HepG2 (cell line): ENCODE measurements around the gene C2orf78. TPM values are rescaled to one million over a fixed set of nuclear protein-coding genes. Genes with fewer than 3 reads are reported as not detected.

Source experiments
- AKAP8 ChIP-seq: sonication (generic); formaldehyde crosslinking; IDR thresholded peaks from 2 replicates; pipeline ENCODE4 v1.5.1; 2020; ENCODE audit warnings: mild to moderate bottlenecking, missing genetic modification reagents
- CHD2 ChIP-seq: IDR thresholded peaks from 2 replicates; pipeline ENCODE4 v1.6.1; 2011; ENCODE audit warnings: low read depth, low read length, improper control_type of control experiment
- EHMT2 ChIP-seq: fragments of 200-600 bp; sonication (generic); IDR thresholded peaks from 2 replicates; pipeline ENCODE4 v1.7.0; 2017; ENCODE audit warnings: antibody characterized with exemption, low read depth, low read length, borderline replicate concordance
- HHEX ChIP-seq: IDR thresholded peaks from 2 replicates; pipeline ENCODE4 v1.6.1; 2016; ENCODE audit warnings: control low read depth
- HNF4G ChIP-seq, 2 experiments: sonication (generic) in 1 of 2; formaldehyde crosslinking in 1 of 2; IDR thresholded peaks; 2 replicates each; pipeline versions ENCODE4 v1.4.0 to v1.6.1; 2011 to 2020; ENCODE audit warnings: borderline replicate concordance in 2 of 2, low read depth in 2 of 2, mild to moderate bottlenecking in 2 of 2, low read length in 1 of 2, missing genetic modification reagents in 1 of 2, moderate library complexity in 1 of 2
- HNRNPK ChIP-seq: fragments of 200-400 bp; formaldehyde crosslinking; IDR thresholded peaks from 2 replicates; pipeline ENCODE4 v1.6.1; 2018; ENCODE audit warnings: low read length, low read depth, moderate library complexity, mild to moderate bottlenecking; ENCODE audit not compliant: poor library complexity, severe bottlenecking
- HNRNPUL1 ChIP-seq: fragments of 200-400 bp; formaldehyde crosslinking; IDR thresholded peaks from 2 replicates; pipeline ENCODE4 v1.6.1; 2017; ENCODE audit warnings: low read depth, mild to moderate bottlenecking, low read length, moderate library complexity
- KLF9 ChIP-seq: IDR thresholded peaks from 2 replicates; pipeline ENCODE4 v1.6.1; 2016; ENCODE audit warnings: low read depth
- MNT ChIP-seq: fragments of 450-650 bp; IDR thresholded peaks from 2 replicates; pipeline ENCODE4 v1.6.1; 2016
- NCOR1 ChIP-seq: fragments of 200-600 bp; sonication (generic); IDR thresholded peaks from 2 replicates; pipeline ENCODE4 v1.7.0; 2017; ENCODE audit warnings: antibody characterized with exemption, low read length, borderline replicate concordance
- NPAS2 ChIP-seq: sonication (generic); formaldehyde crosslinking; IDR thresholded peaks from 2 replicates; pipeline ENCODE4 v1.8.0; 2022; ENCODE audit warnings: mild to moderate bottlenecking, missing genetic modification reagents, borderline replicate concordance
- RERE ChIP-seq: IDR thresholded peaks from 2 replicates; pipeline ENCODE4 v1.6.1; 2016; ENCODE audit warnings: low read depth, missing genetic modification reagents, missing compliant biosample characterization
- ZFP41 ChIP-seq: sonication (generic); formaldehyde crosslinking; IDR thresholded peaks from 2 replicates; pipeline ENCODE4 v1.4.0; 2020; ENCODE audit warnings: mild to moderate bottlenecking, missing genetic modification reagents, borderline replicate concordance
- ZNF101 ChIP-seq: sonication (generic); formaldehyde crosslinking; IDR thresholded peaks from 2 replicates; pipeline ENCODE4 v1.4.0; 2020; ENCODE audit warnings: mild to moderate bottlenecking, low read depth, missing genetic modification reagents, borderline replicate concordance
- ZNF230 ChIP-seq: sonication (generic); formaldehyde crosslinking; IDR thresholded peaks from 2 replicates; pipeline ENCODE4 v1.4.0; 2020; ENCODE audit warnings: mild to moderate bottlenecking, missing genetic modification reagents
- ZNF337 ChIP-seq: sonication (generic); formaldehyde crosslinking; IDR thresholded peaks from 2 replicates; pipeline ENCODE4 v1.5.1; 2020; ENCODE audit warnings: missing genetic modification reagents, low read depth, mild to moderate bottlenecking, borderline replicate concordance
- ZNF562 ChIP-seq: sonication (generic); formaldehyde crosslinking; IDR thresholded peaks from 2 replicates; pipeline ENCODE4 v1.8.0; 2022; ENCODE audit warnings: missing genetic modification reagents, borderline replicate concordance
- ZNF724P ChIP-seq: sonication (generic); formaldehyde crosslinking; IDR thresholded peaks from 2 replicates; pipeline ENCODE4 v1.8.0; 2022; ENCODE audit warnings: missing genetic modification reagents, borderline replicate concordance
- ZNF841 ChIP-seq: sonication (generic); formaldehyde crosslinking; IDR thresholded peaks from 2 replicates; pipeline ENCODE4 v1.8.1; 2023; ENCODE audit warnings: missing genetic modification reagents, borderline replicate concordance
- ZSCAN29 ChIP-seq: sonication (generic); formaldehyde crosslinking; conservative IDR thresholded peaks from 2 replicates; pipeline ENCODE4 v1.4.0; 2020; ENCODE audit warnings: mild to moderate bottlenecking, missing genetic modification reagents
- polyA plus RNA-seq, 8 experiments: library from polyadenylated mRNA; depleted of rRNA in 3 of 8; stranded (reverse) in 7 of 8; unstranded in 1 of 8; fragments of >200 nt; fragmentation: Illumina TruSeq in 4 of 8; extraction: Trizol in 4 of 8; gene quantifications; 2 replicates each; pipeline versions ENCODE4 v1.2.1 to v1.2.3, GENCODE V29; 2011 to 2016; ENCODE audit warnings: low read depth in 4 of 8, missing spikeins in 1 of 8, mixed read lengths in 1 of 8; ENCODE audit not compliant: insufficient read depth in 1 of 8
- total RNA-seq, 5 experiments: library from RNA; depleted of rRNA; stranded (reverse); fragments of >200 nt; fragmentation: Illumina TruSeq; extraction: Trizol; gene quantifications; 2 replicates each; pipeline ENCODE4 v1.2.3, GENCODE V29; 2016; ENCODE audit warnings: low read depth in 1 of 5

The C2orf78 gene
- total and polyA plus RNA-seq, 2 of the 13 experiments (the other 11 are each of a cell fraction or from before 2014, with no cell fraction given): not detected

DNA sequence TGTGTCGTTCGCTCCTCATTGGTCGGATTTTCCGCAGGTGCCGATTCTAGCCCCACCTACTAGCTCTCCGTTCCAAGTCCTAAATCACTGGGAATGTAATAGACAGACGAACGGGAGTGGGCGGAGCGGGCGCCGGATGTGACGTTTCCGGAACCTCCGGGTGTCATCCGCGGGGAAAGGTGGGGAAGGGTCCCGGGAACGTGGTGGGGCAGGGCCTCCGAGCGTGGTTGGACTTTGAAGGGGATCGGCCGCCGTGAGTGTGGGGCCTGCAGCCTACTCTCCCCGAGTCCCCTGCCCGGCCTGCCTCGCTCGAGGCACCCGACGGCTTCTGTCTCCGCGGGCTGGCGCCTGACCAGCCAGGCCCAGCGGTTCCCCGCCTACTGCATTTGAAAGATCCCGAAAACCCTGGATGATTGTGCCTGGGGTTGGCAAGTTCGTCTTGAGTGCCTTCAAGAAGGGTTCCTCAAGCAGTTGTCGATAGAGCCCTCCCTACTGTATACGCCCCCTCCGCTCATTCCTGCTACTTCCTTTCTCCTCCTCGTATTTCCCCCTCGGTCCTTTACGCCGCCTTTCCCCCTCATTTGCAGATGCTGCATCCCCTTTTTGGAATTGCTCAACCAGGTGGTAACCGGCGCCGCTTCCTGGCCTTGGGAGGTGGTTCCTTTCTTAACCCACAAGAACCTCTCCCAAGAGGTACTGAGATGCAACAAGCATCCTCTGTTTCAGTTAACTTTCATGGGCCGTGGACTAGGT is 45.0 kb downstream of the C2orf78 start, which contains the start of gene STAMBP (continued):
- TF ChIP-seq ZSCAN29 (CRISPR knock-in tag) (no peak), NPAS2 (CRISPR knock-in tag) (no peak), ZNF101 (CRISPR knock-in tag) (no peak), ZNF724P (CRISPR knock-in tag) (no peak), EHMT2 (no peak; the same call in 1 of the 2 replicates), ZNF337 (0 out of 2 replicates have a peak, but pooled peaks have one; percentile 35), HHEX (no peak), HNRNPUL1 (no peak), NCOR1 (no peak), AKAP8 (CRISPR knock-in tag) (peak; percentile 60; the same call in 1 of the 2 replicates), HNRNPK (no peak), ZNF841 (CRISPR knock-in tag) (no peak), HNF4G (IDR thresholded peaks at IDR 0.05; ENCODE audit: borderline replicate concordance, low read depth, low read length) (no peak), HNF4G (CRISPR knock-in tag; IDR thresholded peaks at IDR 0.05; ENCODE audit: borderline replicate concordance, low read depth) (no peak), RERE (no peak), KLF9 (CRISPR knock-in tag) (no peak), ZFP41 (CRISPR knock-in tag) (no peak), ZNF562 (no peak), CHD2 (no peak), ZNF230 (no peak), MNT (peak; percentile 11; the same call in 1 of the 2 replicates)
